Mesenchymal stem cell (in vitro differentiated cells and primary cell): ENCODE measurements around the gene ZNF316.

Source experiments
- DNase-seq: peaks from one replicate; pipeline ENCODE4 v3.0.0-alpha.2; 2013
- H2AFZ ChIP-seq: one replicate; pipeline ENCODE4 v1.6.1; 2013; ENCODE audit warnings: low read depth, mild to moderate bottlenecking, control low read depth, inconsistent platforms, low read length, moderate library complexity
- H2AK5ac ChIP-seq: 2 replicates; pipeline ENCODE4 v1.6.1; 2013; ENCODE audit warnings: low read length, moderate library complexity, mild to moderate bottlenecking, inconsistent platforms; ENCODE audit not compliant: severe bottlenecking
- H2BK120ac ChIP-seq: one replicate; pipeline ENCODE4 v1.6.1; 2013; ENCODE audit warnings: low read depth, mild to moderate bottlenecking, inconsistent platforms, low read length, moderate library complexity
- H2BK12ac ChIP-seq, 2 experiments: one replicate each; pipeline ENCODE4 v1.6.1; 2013; ENCODE audit warnings: inconsistent platforms in 2 of 2, low read length in 2 of 2, mild to moderate bottlenecking in 2 of 2, moderate library complexity in 2 of 2, control low read depth in 1 of 2
- H2BK15ac ChIP-seq: one replicate; pipeline ENCODE4 v1.6.1; 2013; ENCODE audit warnings: mild to moderate bottlenecking, low read depth, inconsistent platforms; ENCODE audit not compliant: poor library complexity, severe bottlenecking
- H2BK5ac ChIP-seq: 2 replicates; pipeline ENCODE4 v1.6.1; 2013; ENCODE audit warnings: low read depth, mild to moderate bottlenecking, low read length, control low read depth, inconsistent platforms; ENCODE audit not compliant: poor library complexity, severe bottlenecking
- H3K14ac ChIP-seq, 2 experiments: one replicate each; pipeline ENCODE4 v1.6.1; 2013; ENCODE audit warnings: inconsistent platforms in 2 of 2, low read length in 2 of 2, control low read depth in 1 of 2, mild to moderate bottlenecking in 1 of 2, moderate library complexity in 1 of 2
- H3K18ac ChIP-seq, 2 experiments: one replicate each; pipeline ENCODE4 v1.6.1; 2013; ENCODE audit warnings: inconsistent platforms in 2 of 2, low read length in 2 of 2, control low read depth in 1 of 2, low read depth in 1 of 2, mild to moderate bottlenecking in 1 of 2
- H3K23ac ChIP-seq, 2 experiments: one replicate each; pipeline ENCODE4 v1.6.1; 2013; ENCODE audit warnings: inconsistent platforms in 2 of 2, low read length in 2 of 2, mild to moderate bottlenecking in 2 of 2, moderate library complexity in 2 of 2, control low read depth in 1 of 2
- H3K27ac ChIP-seq: 2 replicates; pipeline ENCODE4 v1.5.1; 2013; ENCODE audit warnings: mild to moderate bottlenecking, moderate library complexity, low read length, control low read depth, inconsistent platforms; ENCODE audit not compliant: poor library complexity, severe bottlenecking
- H3K27me3 ChIP-seq, 2 experiments: 2 replicates each; pipeline versions ENCODE4 v1.6.1 to v1.7.0; 2013; ENCODE audit warnings: low read length in 2 of 2, mild to moderate bottlenecking in 2 of 2, moderate library complexity in 2 of 2, control low read depth in 1 of 2, inconsistent platforms in 1 of 2; ENCODE audit not compliant: control insufficient read depth in 1 of 2, insufficient read depth in 1 of 2
- H3K36me3 ChIP-seq, 2 experiments: 2 replicates each; pipeline versions ENCODE4 v1.6.1 to v1.7.0; 2013; ENCODE audit warnings: low read length in 2 of 2, control low read depth in 1 of 2, inconsistent platforms in 1 of 2, low read depth in 1 of 2, mild to moderate bottlenecking in 1 of 2; ENCODE audit not compliant: insufficient read depth in 2 of 2, control insufficient read depth in 1 of 2
- H3K4ac ChIP-seq, 2 experiments: one replicate each; pipeline ENCODE4 v1.6.1; 2013; ENCODE audit warnings: inconsistent platforms in 2 of 2, low read length in 2 of 2, mild to moderate bottlenecking in 2 of 2, moderate library complexity in 2 of 2, control low read depth in 1 of 2, low read depth in 1 of 2
- H3K4me1 ChIP-seq: 2 replicates; pipeline ENCODE4 v1.6.1; 2013; ENCODE audit warnings: low read depth, low read length, control low read depth; ENCODE audit not compliant: control insufficient read depth, insufficient read depth
- H3K4me2 ChIP-seq: 2 replicates; pipeline ENCODE4 v1.6.1; 2013; ENCODE audit warnings: low read length, mild to moderate bottlenecking, inconsistent platforms; ENCODE audit not compliant: poor library complexity, severe bottlenecking
- H3K4me3 ChIP-seq, 2 experiments: 2 replicates each; pipeline versions ENCODE4 v1.5.1 to v1.7.0; 2013; ENCODE audit warnings: low read length in 2 of 2, mild to moderate bottlenecking in 2 of 2, control low read depth in 1 of 2, low read depth in 1 of 2; ENCODE audit not compliant: insufficient read depth in 1 of 2
- H3K79me1 ChIP-seq: replicated peaks from 2 replicates; pipeline ENCODE4 v1.6.1; 2013; ENCODE audit warnings: mild to moderate bottlenecking, control low read depth, low read length, inconsistent platforms; ENCODE audit not compliant: poor library complexity, severe bottlenecking
- H3K9ac ChIP-seq: 2 replicates; pipeline ENCODE4 v1.7.0; 2013; ENCODE audit warnings: mild to moderate bottlenecking, low read length, moderate library complexity
- H3K9me3 ChIP-seq: 2 replicates; pipeline ENCODE4 v1.7.0; 2013; ENCODE audit warnings: mild to moderate bottlenecking, low read length; ENCODE audit not compliant: control insufficient read depth
- H4K8ac ChIP-seq: one replicate; pipeline ENCODE4 v1.6.1; 2013; ENCODE audit warnings: inconsistent platforms, mild to moderate bottlenecking, low read length, moderate library complexity
- H4K91ac ChIP-seq: one replicate; pipeline ENCODE4 v1.6.1; 2013; ENCODE audit warnings: mild to moderate bottlenecking, low read length, inconsistent platforms
- WGBS: methylation state at CpG from one replicate; pipeline ENCODE4 v1.1.7; 2013; ENCODE audit warnings: mixed read lengths; 5-methylcytosine and 5-hydroxymethylcytosine counted together

ZNF316 gene

DNA sequence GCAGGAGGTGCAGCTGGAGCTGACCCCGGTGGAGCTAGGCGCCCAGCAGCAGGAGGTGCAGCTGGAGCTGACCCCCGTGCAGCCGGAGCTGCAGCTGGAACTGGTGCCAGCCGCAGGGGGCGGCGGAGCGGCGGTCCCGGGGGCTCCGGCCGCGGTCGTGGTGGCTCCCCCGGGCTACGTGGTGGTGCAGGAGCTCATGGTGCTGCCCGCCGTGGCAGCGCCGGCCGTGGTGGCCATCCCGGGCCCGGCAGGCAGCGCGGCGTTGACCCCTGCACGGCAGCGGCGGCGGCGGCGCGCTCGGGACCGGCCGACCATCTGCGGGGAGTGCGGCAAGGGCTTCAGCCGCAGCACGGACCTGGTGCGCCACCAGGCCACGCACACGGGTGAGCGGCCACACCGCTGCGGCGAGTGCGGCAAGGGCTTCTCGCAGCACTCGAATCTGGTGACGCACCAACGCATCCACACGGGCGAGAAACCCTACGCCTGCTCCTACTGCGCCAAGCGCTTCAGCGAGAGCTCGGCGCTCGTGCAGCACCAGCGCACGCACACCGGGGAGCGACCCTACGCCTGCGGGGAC is 14.9 kb upstream of the ZNF316 start:
- no peaks in the 10 kb centered on the region for H3K79me1 ChIP-seq
- H2BK120ac ChIP-seq = no peak overlapping the region
- WGBS = 97% methylated on average over 64 of the region's 67 CpGs
- no peak overlapping the region for H3K23ac ChIP-seq
- no peak overlapping the region for H3K4me2 ChIP-seq
- H3K27me3 ChIP-seq = peaks cover 4 to 43% of the 10 kb centered on the region in 2 experiments
- H3K36me3 ChIP-seq = peaks cover 0 to 28% of the 10 kb centered on the region in 2 experiments
- no peak overlapping the region for H4K8ac ChIP-seq
- no peak overlapping the region for H2AFZ ChIP-seq
- no peaks in the 10 kb centered on the region for H3K9me3 ChIP-seq
- H2AK5ac ChIP-seq = no peak overlapping the region
- no peaks in the 10 kb centered on the region for H3K4me1 ChIP-seq
- H4K91ac ChIP-seq = no peak overlapping the region
- H2BK12ac ChIP-seq = no peak overlapping the region
- no peak overlapping the region for H2BK5ac ChIP-seq
- no peak overlapping the region for H3K27ac ChIP-seq
- DNase-seq = no peak
- no peak overlapping the region for H3K4ac ChIP-seq
- no peak overlapping the region for H2BK15ac ChIP-seq
- H3K18ac ChIP-seq = no peak overlapping the region
- H3K9ac ChIP-seq = no peak overlapping the region
- no peak overlapping the region for H3K4me3 ChIP-seq
- no peak overlapping the region for H3K14ac ChIP-seq

DNA sequence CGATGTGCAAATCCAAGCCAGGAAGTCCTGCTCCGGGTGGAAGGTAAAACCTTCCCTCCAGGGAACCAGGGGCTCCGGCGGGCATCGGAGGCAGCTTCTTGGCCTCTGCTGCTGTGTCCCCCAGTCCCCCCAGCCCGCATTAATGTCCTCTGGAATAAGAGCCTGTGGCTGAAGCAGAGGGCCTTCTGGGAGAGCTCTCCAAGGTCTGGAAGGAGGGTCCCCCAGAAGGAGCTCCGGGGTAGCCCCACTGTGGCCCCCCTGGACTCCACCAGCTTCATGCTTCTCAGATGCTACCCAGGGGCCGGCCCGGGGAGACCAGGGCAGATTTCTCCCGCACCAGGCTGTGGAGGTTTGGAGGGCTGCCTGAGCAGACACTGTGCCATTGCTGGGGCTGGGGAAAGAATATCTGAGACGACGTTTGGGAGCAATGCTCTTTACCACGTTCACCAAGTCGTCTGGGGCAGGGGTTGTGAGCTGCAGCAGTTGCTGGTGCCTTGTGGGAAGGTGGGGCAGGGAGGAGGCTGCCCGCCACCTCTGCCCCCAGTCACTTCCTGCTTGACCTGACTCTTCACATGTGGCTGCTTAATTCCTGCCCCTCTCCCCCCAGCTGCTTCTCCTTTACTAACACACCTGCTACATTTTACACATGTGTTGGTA is 13.4 kb upstream of the ZNF316 start:
- Histone ChIP-seq H3K27me3 (peaks cover 0 to 28% of the 10 kb centered on the region in 2 experiments), H3K4me1 (no peaks in the 10 kb centered on the region), H3K18ac (no peak overlapping the region), H3K9ac (no peak overlapping the region), H2AFZ (no peak overlapping the region), H3K27ac (no peak overlapping the region), H3K79me1 (no peaks in the 10 kb centered on the region), H3K36me3 (peaks cover 0 to 28% of the 10 kb centered on the region in 2 experiments), H3K4ac (no peak overlapping the region), H3K4me2 (no peak overlapping the region), H3K4me3 (no peak overlapping the region), H2BK12ac (no peak overlapping the region), H3K23ac (no peak overlapping the region), H2BK5ac (no peak overlapping the region), H2AK5ac (no peak overlapping the region), H3K9me3 (no peaks in the 10 kb centered on the region), H4K91ac (no peak overlapping the region), H2BK120ac (no peak overlapping the region), H3K14ac (no peak overlapping the region), H2BK15ac (no peak overlapping the region), H4K8ac (no peak overlapping the region)
- WGBS = 77% methylated on average over 13 of the region's 15 CpGs
- no peak for DNase-seq

DNA sequence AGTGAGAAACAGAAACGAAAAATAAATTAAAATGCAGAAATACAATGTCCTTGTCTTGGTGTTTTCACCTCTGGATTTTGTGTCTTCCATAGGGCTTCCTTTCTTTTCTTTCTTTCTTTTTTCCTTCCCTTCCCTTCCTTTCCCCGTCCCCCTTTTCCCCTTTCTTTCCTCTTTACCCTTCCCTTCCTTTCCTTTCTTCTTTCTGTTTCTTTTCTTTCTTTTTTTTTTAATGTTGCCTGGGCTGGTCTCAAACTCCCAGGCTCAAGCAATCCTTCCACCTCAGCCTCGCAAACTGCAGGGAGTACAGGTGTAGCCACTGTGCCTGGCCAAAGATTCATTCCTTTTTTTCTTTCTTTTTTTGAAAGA is 12.9 kb upstream of the ZNF316 start:
- WGBS = 91% methylated on average over 3 of the region's 3 CpGs

DNA sequence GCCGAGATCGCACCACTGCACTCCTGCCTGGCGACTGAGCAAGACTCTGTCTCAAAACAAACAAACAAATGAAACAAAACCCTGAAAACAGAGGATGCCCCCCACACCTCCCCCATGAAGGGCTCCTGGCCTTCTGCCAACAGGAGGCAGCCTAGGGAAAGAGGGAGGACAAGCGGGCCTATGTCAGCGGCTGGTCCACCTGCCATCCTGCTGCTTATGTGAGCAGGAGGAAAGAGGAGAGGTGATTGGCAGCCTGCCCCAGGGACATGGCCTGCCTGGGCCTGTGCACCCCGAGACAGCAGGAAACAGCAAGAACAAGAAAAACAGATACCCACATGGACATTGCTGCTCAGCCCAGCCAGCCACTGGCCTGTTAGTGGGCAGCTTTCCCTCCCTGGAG is 9.1 kb upstream of the ZNF316 start:
- Histone ChIP-seq H2BK5ac (no peak overlapping the region), H3K4me3 (no peak overlapping the region), H2BK120ac (no peak overlapping the region), H2BK15ac (no peak overlapping the region), H3K79me1 (no peaks in the 10 kb centered on the region), H2AFZ (no peak overlapping the region), H3K14ac (peak overlapping the region in 1 of 2 experiments; percentile 41), H3K4ac (no peak overlapping the region), H3K27me3 (no peaks in the 10 kb centered on the region), H3K23ac (no peak overlapping the region), H3K36me3 (peaks cover 0 to 7% of the 10 kb centered on the region in 2 experiments), H3K9me3 (no peaks in the 10 kb centered on the region), H3K27ac (no peak overlapping the region), H2AK5ac (no peak overlapping the region), H2BK12ac (no peak overlapping the region), H4K91ac (no peak overlapping the region), H4K8ac (no peak overlapping the region), H3K18ac (no peak overlapping the region), H3K9ac (no peak overlapping the region), H3K4me2 (no peak overlapping the region), H3K4me1 (peaks cover 1% of the 10 kb centered on the region)
- WGBS = 100% methylated on average over 1 of the region's 6 CpGs
- no peak for DNase-seq

More for the DNA sequence above, 12.9 kb upstream of the ZNF316 start:
- H4K8ac ChIP-seq = no peak overlapping the region
- H3K9ac ChIP-seq = no peak overlapping the region
- no peak overlapping the region for H3K4ac ChIP-seq
- H3K23ac ChIP-seq = no peak overlapping the region
- peaks cover 0 to 25% of the 10 kb centered on the region in 2 experiments for H3K27me3 ChIP-seq
- no peak overlapping the region for H2BK120ac ChIP-seq
- no peak overlapping the region for H3K18ac ChIP-seq
- no peak overlapping the region for H2AK5ac ChIP-seq
- H3K4me1 ChIP-seq = no peaks in the 10 kb centered on the region
- H3K9me3 ChIP-seq = no peaks in the 10 kb centered on the region
- H3K4me3 ChIP-seq = no peak overlapping the region
- no peak overlapping the region for H3K27ac ChIP-seq
- H4K91ac ChIP-seq = no peak overlapping the region
- no peak overlapping the region for H2AFZ ChIP-seq
- no peak overlapping the region for H3K14ac ChIP-seq
- H3K4me2 ChIP-seq = no peak overlapping the region
- no peak overlapping the region for H2BK15ac ChIP-seq
- H2BK12ac ChIP-seq = no peak overlapping the region
- no peaks in the 10 kb centered on the region for H3K79me1 ChIP-seq
- H2BK5ac ChIP-seq = no peak overlapping the region
- no peak for DNase-seq
- peaks cover 0 to 28% of the 10 kb centered on the region in 2 experiments for H3K36me3 ChIP-seq
